RWPE2 (cell line): ENCODE measurements around the gene ARHGAP15.

Experiments
- ATAC-seq: fragments of 200-7000 bp; cut with Tn5 transposase; 3 replicates; pipeline ENCODE4 v1.9.1; 2021; ENCODE audit warnings: low read depth
- DNase-seq: peaks from one replicate; pipeline ENCODE4 v3.0.0-alpha.2; 2020; ENCODE audit warnings: low spot score
- H3K27ac ChIP-seq: fragments of 450-650 bp; 2 replicates; pipeline ENCODE4 v1.5.1; 2017; ENCODE audit warnings: mild to moderate bottlenecking; ENCODE audit not compliant: poor library complexity, severe bottlenecking
- H3K27me3 ChIP-seq: fragments of 250-450 bp; sonication (Bioruptor Pico); 2 replicates; pipeline ENCODE4 v1.5.1; 2021; ENCODE audit warnings: mild to moderate bottlenecking, moderate library complexity; ENCODE audit not compliant: insufficient read depth, poor library complexity, severe bottlenecking
- H3K36me3 ChIP-seq: fragments of 250-450 bp; sonication (Bioruptor Pico); 2 replicates; pipeline ENCODE4 v1.5.1; 2020; ENCODE audit warnings: low read depth, mild to moderate bottlenecking, moderate library complexity
- H3K4me1 ChIP-seq: fragments of 250-450 bp; sonication (Bioruptor Pico); 2 replicates; pipeline ENCODE4 v1.5.1; 2021; ENCODE audit warnings: mild to moderate bottlenecking, moderate library complexity; ENCODE audit not compliant: insufficient read depth, poor library complexity, severe bottlenecking
- H3K4me3 ChIP-seq: fragments of 250-450 bp; sonication (Bioruptor Pico); 2 replicates; pipeline ENCODE4 v1.5.1; 2021; ENCODE audit warnings: mild to moderate bottlenecking, moderate library complexity; ENCODE audit not compliant: severe bottlenecking
- H3K9me3 ChIP-seq: fragments of 250-450 bp; sonication (Bioruptor Pico); 2 replicates; pipeline ENCODE4 v1.5.1; 2021; ENCODE audit warnings: mild to moderate bottlenecking, moderate library complexity; ENCODE audit not compliant: severe bottlenecking
- CTCF ChIP-seq: fragments of 450-650 bp; IDR thresholded peaks from one replicate; pipeline ENCODE4 v1.5.1; 2017; ENCODE audit warnings: mild to moderate bottlenecking, moderate library complexity; ENCODE audit not compliant: poor library complexity, severe bottlenecking

Gene ARHGAP15

GRCh38 chr2:143688248-143688647, 559.0 kb downstream of the ARHGAP15 start:
- TF ChIP-seq CTCF: no peak
- DNase-seq (no peak), ATAC-seq (no peak)
- no peak overlapping the region for H3K27ac ChIP-seq
- no peaks in the 10 kb centered on the region for H3K4me1 ChIP-seq
- H3K36me3 ChIP-seq: no peaks in the 10 kb centered on the region
- H3K27me3 ChIP-seq: peaks cover under 1% of the 10 kb centered on the region
- no peak overlapping the region for H3K4me3 ChIP-seq
- H3K9me3 ChIP-seq: no peaks in the 10 kb centered on the region

GRCh38 chr2:143688815-143689214, 559.6 kb downstream of the ARHGAP15 start:
- H3K36me3 ChIP-seq: no peaks in the 10 kb centered on the region
- DNase-seq (no peak), ATAC-seq (no peak)
- H3K4me3 ChIP-seq: no peak overlapping the region
- H3K9me3 ChIP-seq: no peaks in the 10 kb centered on the region
- H3K27ac ChIP-seq: no peak overlapping the region
- no peaks in the 10 kb centered on the region for H3K4me1 ChIP-seq
- H3K27me3 ChIP-seq: peaks cover 5% of the 10 kb centered on the region
- TF ChIP-seq CTCF: no peak

GRCh38 chr2:143689541-143689940, 560.3 kb downstream of the ARHGAP15 start:
- Histone ChIP-seq H3K27ac (no peak overlapping the region), H3K9me3 (no peaks in the 10 kb centered on the region), H3K36me3 (no peaks in the 10 kb centered on the region), H3K4me3 (no peak overlapping the region), H3K27me3 (peaks cover 5% of the 10 kb centered on the region), H3K4me1 (no peaks in the 10 kb centered on the region)
- no peak for ATAC-seq
- no peak for DNase-seq
- TF ChIP-seq CTCF: no peak

GRCh38 chr2:143690235-143690634, 561.0 kb downstream of the ARHGAP15 start:
- ATAC-seq (no peak), DNase-seq (no peak)
- Histone ChIP-seq H3K4me1 (no peaks in the 10 kb centered on the region), H3K27me3 (peaks cover 5% of the 10 kb centered on the region), H3K27ac (no peak overlapping the region), H3K9me3 (no peaks in the 10 kb centered on the region), H3K36me3 (no peaks in the 10 kb centered on the region), H3K4me3 (no peak overlapping the region)
- TF ChIP-seq CTCF: no peak

- H3K27ac ChIP-seq: no peak overlapping the region
Observed at GRCh38 chr2:143691121-143691520, 561.9 kb downstream of the ARHGAP15 start.

More at GRCh38 chr2:143691121-143691520, 561.9 kb downstream of the ARHGAP15 start:
- Histone ChIP-seq H3K36me3 (no peaks in the 10 kb centered on the region), H3K4me3 (no peak overlapping the region), H3K4me1 (no peaks in the 10 kb centered on the region), H3K9me3 (no peaks in the 10 kb centered on the region), H3K27me3 (peaks cover 5% of the 10 kb centered on the region)
- no peak for TF ChIP-seq CTCF
- DNase-seq (no peak), ATAC-seq (no peak)
